Fibroblast of lung (primary cell): ENCODE data around the gene CLDN25. TPM values are rescaled to one million over a fixed set of nuclear protein-coding genes. Genes with fewer than 3 reads are reported as not detected.

Experiments used
- DNase-seq, 2 donors: peaks; one replicate each; pipeline versions ENCODE4 v3.0.0 to v3.0.0-alpha.2; 2010; ENCODE audit warnings: low read depth in 2 of 2
- H2AFZ ChIP-seq: 2 replicates; pipeline ENCODE4 v1.5.1; 2012; ENCODE audit warnings: low read length, control low read depth, inconsistent platforms
- H3K27ac ChIP-seq: 2 replicates; pipeline ENCODE4 v1.5.1; 2011; ENCODE audit warnings: low read length, control low read depth; ENCODE audit not compliant: insufficient read depth
- H3K27me3 ChIP-seq: 2 replicates; pipeline ENCODE4 v1.5.1; 2011; ENCODE audit warnings: mild to moderate bottlenecking, low read length; ENCODE audit not compliant: control insufficient read depth, insufficient read depth
- H3K36me3 ChIP-seq: 2 replicates; pipeline ENCODE4 v1.5.1; 2011; ENCODE audit warnings: low read length; ENCODE audit not compliant: control insufficient read depth, insufficient read depth
- H3K4me1 ChIP-seq: 2 replicates; pipeline ENCODE4 v1.5.1; 2011; ENCODE audit warnings: low read length; ENCODE audit not compliant: control insufficient read depth, insufficient read depth; ENCODE audit errors: extremely low read depth
- H3K4me2 ChIP-seq: 2 replicates; pipeline ENCODE4 v1.5.1; 2011; ENCODE audit warnings: low read length, control low read depth; ENCODE audit not compliant: insufficient read depth; ENCODE audit errors: extremely low read depth
- H3K4me3 ChIP-seq, 4 experiments: fragments of 200-600 bp in 1 of 4; sonication (generic) in 1 of 4; replicated peaks in 1 of 4; 2 replicates each; pipeline ENCODE4 v1.5.1; 2011 to 2016; ENCODE audit warnings: low read length in 4 of 4, low read depth in 3 of 4, mild to moderate bottlenecking in 3 of 4, control low read depth in 2 of 4, inconsistent platforms in 1 of 4, mixed read lengths in 1 of 4; ENCODE audit not compliant: insufficient read depth in 1 of 4; ENCODE audit errors: control extremely low read depth in 1 of 4
- H3K79me2 ChIP-seq: 2 replicates; pipeline ENCODE4 v1.5.1; 2012; ENCODE audit warnings: mild to moderate bottlenecking, low read length, inconsistent platforms; ENCODE audit not compliant: control insufficient read depth, insufficient read depth
- H3K9ac ChIP-seq: 2 replicates; pipeline ENCODE4 v1.5.1; 2011; ENCODE audit warnings: mild to moderate bottlenecking, low read length, control low read depth; ENCODE audit not compliant: insufficient read depth
- H3K9me3 ChIP-seq: 2 replicates; pipeline ENCODE4 v1.5.1; 2012; ENCODE audit warnings: low read depth, low read length; ENCODE audit not compliant: control insufficient read depth, insufficient read depth
- H4K20me1 ChIP-seq: 2 replicates; pipeline ENCODE4 v1.5.1; 2011; ENCODE audit warnings: low read length; ENCODE audit not compliant: control insufficient read depth, insufficient read depth; ENCODE audit errors: extremely low read depth
- EZH2 ChIP-seq: IDR thresholded peaks from 2 replicates; pipeline ENCODE4 v1.5.1; 2012; ENCODE audit warnings: low read length, control low read depth, mild to moderate bottlenecking; ENCODE audit errors: missing control alignments
- polyA plus RNA-seq, 2 donors: library from polyadenylated mRNA; depleted of rRNA in 1 of 2; stranded (reverse) in 1 of 2; unstranded in 1 of 2; fragments of >200 nt; gene quantifications; 2 replicates each; pipeline ENCODE4 v1.2.1, GENCODE V29; 2011 to 2012; ENCODE audit warnings: missing spikeins in 1 of 2
- total RNA-seq: library from RNA; depleted of rRNA; stranded (reverse); fragments of >200 nt; gene quantifications from 2 replicates; pipeline ENCODE4 v1.2.1, GENCODE V29; 2014
- TF ChIP-seq, protein P1 (sequence below), 2 donors: IDR thresholded peaks in 1 of 2; conservative IDR thresholded peaks in 1 of 2; 1 replicate in 1 of 2; 2 replicates in 1 of 2; pipeline ENCODE4 v1.5.1; 2011 to 2012; ENCODE audit warnings: low read length in 2 of 2, control low read depth in 1 of 2, inconsistent platforms in 1 of 2, low read depth in 1 of 2, mild to moderate bottlenecking in 1 of 2

CLDN25 gene
- total and polyA plus RNA-seq, 2 donors (not counting 1 experiment from before 2014, with no cell fraction given) = not detected

DNA sequence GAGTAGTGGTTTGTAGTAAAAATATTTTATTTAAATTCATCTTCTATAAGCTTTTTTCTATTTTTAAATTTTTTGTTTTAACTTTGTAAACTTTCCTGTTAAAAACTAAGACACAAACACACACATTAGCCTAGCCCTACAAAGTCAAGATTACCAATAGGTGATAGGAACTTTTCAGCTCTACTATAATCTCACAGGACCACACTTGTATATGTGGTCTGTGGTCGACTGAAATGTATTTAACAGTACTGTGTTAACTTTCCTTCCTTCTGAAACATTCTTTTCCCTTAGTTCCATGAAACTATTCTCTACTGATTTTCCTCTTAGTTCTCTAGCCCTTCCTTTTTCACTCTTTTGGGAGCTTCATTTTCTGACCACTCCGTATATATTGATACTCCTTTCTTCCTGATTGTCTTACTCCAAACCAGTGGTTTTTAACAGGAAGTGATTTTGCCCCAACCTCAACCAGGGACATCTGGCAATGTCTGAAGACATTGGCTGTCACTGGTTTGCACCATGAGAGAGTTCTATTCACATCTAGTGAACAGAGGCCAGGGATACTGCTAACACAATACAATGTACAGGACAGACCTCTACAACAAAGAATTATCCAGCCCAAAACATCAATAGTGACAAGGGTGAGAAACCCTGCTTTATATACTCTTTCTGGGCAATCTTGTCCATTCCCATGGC, 14.9 kb upstream of the CLDN25 start:
- Histone ChIP-seq H3K27me3 (no peaks in the 10 kb centered on the region), H3K27ac (no peak overlapping the region), H3K4me2 (no peak overlapping the region), H3K79me2 (peaks cover 2% of the 10 kb centered on the region), H3K36me3 (no peaks in the 10 kb centered on the region), H2AFZ (no peak overlapping the region), H3K9ac (no peak overlapping the region), H3K9me3 (no peaks in the 10 kb centered on the region), H3K4me1 (no peaks in the 10 kb centered on the region), H3K4me3 (no peak overlapping the region), H4K20me1 (no peaks in the 10 kb centered on the region)
- no peak for DNase-seq
- no peak for TF ChIP-seq EZH2
- TF ChIP-seq, protein P1, sequence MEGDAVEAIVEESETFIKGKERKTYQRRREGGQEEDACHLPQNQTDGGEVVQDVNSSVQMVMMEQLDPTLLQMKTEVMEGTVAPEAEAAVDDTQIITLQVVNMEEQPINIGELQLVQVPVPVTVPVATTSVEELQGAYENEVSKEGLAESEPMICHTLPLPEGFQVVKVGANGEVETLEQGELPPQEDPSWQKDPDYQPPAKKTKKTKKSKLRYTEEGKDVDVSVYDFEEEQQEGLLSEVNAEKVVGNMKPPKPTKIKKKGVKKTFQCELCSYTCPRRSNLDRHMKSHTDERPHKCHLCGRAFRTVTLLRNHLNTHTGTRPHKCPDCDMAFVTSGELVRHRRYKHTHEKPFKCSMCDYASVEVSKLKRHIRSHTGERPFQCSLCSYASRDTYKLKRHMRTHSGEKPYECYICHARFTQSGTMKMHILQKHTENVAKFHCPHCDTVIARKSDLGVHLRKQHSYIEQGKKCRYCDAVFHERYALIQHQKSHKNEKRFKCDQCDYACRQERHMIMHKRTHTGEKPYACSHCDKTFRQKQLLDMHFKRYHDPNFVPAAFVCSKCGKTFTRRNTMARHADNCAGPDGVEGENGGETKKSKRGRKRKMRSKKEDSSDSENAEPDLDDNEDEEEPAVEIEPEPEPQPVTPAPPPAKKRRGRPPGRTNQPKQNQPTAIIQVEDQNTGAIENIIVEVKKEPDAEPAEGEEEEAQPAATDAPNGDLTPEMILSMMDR (conservative IDR thresholded peaks at IDR 0.05 in 1 of 2, IDR thresholded peaks at IDR 0.05 in 1 of 2; ENCODE audit: low read depth in 1 of 2, low read length in 2 of 2) = no peak

DNA sequence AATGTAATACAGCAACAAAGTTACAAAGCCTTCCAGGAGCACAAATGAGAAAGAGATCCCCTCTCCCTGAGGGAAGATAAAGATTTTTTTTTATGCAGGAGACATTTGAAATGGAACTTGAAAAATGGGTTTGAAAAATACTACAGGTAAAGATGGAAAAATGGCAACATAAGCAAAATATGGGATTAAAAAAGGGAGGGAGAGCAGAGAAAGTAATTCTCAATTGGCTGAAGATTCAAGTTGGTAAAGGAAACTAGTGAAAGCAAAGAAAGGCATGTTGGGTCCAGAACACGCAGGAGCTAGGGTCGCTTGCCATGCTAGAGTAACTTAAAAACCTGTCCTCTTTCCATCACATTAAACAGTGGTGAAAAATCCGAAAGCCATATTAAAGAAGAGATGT, 7.6 kb upstream of the CLDN25 start:
- DNase-seq = no peak
- no peak for TF ChIP-seq EZH2
- TF ChIP-seq, protein P1 (conservative IDR thresholded peaks at IDR 0.05 in 1 of 2, IDR thresholded peaks at IDR 0.05 in 1 of 2; ENCODE audit: low read depth in 1 of 2, low read length in 2 of 2) = no peak
- Histone ChIP-seq H3K9ac (no peak overlapping the region), H3K27me3 (no peaks in the 10 kb centered on the region), H3K79me2 (peaks cover 22% of the 10 kb centered on the region), H3K4me1 (peaks cover 6% of the 10 kb centered on the region), H4K20me1 (no peaks in the 10 kb centered on the region), H3K4me2 (peak overlapping the region; percentile 75), H3K4me3 (peak overlapping the region in 1 of 4 experiments; percentile 31), H3K36me3 (no peaks in the 10 kb centered on the region), H2AFZ (no peak overlapping the region), H3K27ac (no peak overlapping the region), H3K9me3 (no peaks in the 10 kb centered on the region)

DNA sequence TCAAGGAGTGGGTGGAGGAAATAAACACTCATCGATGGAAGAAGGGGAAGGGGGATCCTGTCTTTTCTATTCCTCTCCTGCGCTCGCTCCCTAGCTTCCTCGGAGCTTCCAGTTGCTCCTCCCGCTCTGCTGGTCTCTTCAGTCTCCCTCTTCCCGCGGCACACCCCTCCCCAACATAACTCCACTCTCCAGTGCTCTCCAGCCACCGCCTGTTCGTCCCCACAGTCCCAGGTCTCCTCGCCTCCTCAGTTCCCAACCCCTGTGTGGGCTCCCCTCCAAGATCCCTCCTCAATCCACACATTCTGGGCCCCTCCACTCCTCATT, 6.5 kb upstream of the CLDN25 start:
- DNase-seq = peak; percentile 20 to 49
- peak overlapping the region; percentile 90 for H2AFZ ChIP-seq
- H3K79me2 ChIP-seq = peaks cover 22% of the 10 kb centered on the region

More for the DNA sequence above, 6.5 kb upstream of the CLDN25 start:
- Histone ChIP-seq H3K27ac (peak overlapping the region; percentile 93), H3K4me1 (peaks cover 6% of the 10 kb centered on the region), H3K4me3 (peak overlapping the region; percentile 95 to 100 (median 99)), H3K4me2 (peak overlapping the region; percentile 71), H3K27me3 (no peaks in the 10 kb centered on the region), H3K9me3 (no peaks in the 10 kb centered on the region), H3K9ac (peak overlapping the region; percentile 93), H4K20me1 (no peaks in the 10 kb centered on the region), H3K36me3 (no peaks in the 10 kb centered on the region)
- TF ChIP-seq, protein P1 (conservative IDR thresholded peaks at IDR 0.05 in 1 of 2, IDR thresholded peaks at IDR 0.05 in 1 of 2; ENCODE audit: low read depth in 1 of 2, low read length in 2 of 2) = no peak
- no peak for TF ChIP-seq EZH2
